Upper lobe of left lung (tissue), 4 donors: ENCODE data around the gene SNX5.

Source experiments
- CTCF ChIP-seq, 6 experiments: fragments of 450-650 bp in 4 of 6; fragments of 200-600 bp in 2 of 6; sonication (generic) in 2 of 6; IDR thresholded peaks; one replicate each; pipeline ENCODE4 v1.5.1; 2016 to 2019; ENCODE audit warnings: antibody characterized with exemption in 6 of 6
- EP300 ChIP-seq, 4 donors: sonication (generic); formaldehyde crosslinking; IDR thresholded peaks; one replicate each; pipeline ENCODE4 v1.5.1; 2017; ENCODE audit warnings: antibody characterized with exemption in 4 of 4, control low read depth in 2 of 4

GRCh38 chr20:17943343-17943742 lies 25.3 kb downstream of the SNX5 start:
- TF ChIP-seq EP300 (IDR thresholded peaks at IDR 0.05) (no peak), CTCF (IDR thresholded peaks at IDR 0.05) (no peak)
